HG03045 (cell line): Measurements from ENCODE around the gene MN1.
"Not testable (repeated sequence)": the region's sequence is repeated elsewhere in the genome, so short reads cannot be mapped to it uniquely, and the experiment has no call there.

Source experiments
- ATAC-seq: cut with Tn5 transposase; IDR thresholded peaks from one replicate; pipeline ENCODE4 v1.9.1; 2021; ENCODE audit warnings: mild to moderate bottlenecking, moderate library complexity; ENCODE audit not compliant: unreplicated experiment

Gene MN1

DNA sequence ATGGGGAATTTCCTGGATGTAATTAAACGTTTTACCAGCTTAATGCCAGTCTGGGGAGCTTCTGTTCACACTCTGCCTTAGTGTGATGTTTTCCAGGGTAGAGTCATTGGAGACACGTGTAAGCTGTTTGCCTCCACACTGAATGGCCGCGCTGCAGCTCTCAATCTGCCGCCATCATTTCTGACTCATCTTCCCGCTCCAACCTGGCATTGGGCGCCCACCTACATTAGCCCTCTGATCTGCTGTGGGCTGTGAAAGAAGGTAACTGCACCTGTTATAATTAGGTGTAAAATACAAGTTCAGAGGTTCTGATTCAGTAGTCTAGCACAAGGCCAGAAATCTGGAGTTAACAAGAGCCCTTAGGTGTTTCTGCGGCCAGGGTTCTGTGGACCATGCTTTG is 54.6 kb downstream of the MN1 start:
- no peak for ATAC-seq

- no peak for ATAC-seq
Observed at GRCh38 chr22:27745809-27746208, 55.7 kb downstream of the MN1 start.

- no peak for ATAC-seq
Observed at GRCh38 chr22:27745154-27745553, 56.4 kb downstream of the MN1 start.

GRCh38 chr22:27744078-27744477 is 57.5 kb downstream of the MN1 start:
- not testable (repeated sequence) for ATAC-seq

- no peak for ATAC-seq
Observed at GRCh38 chr22:27740202-27740748, 61.3 kb downstream of the MN1 start.

GRCh38 chr22:27737521-27737920 is 64.0 kb downstream of the MN1 start:
- no peak for ATAC-seq

- ATAC-seq = no peak
Observed at GRCh38 chr22:27734066-27734465, 67.5 kb downstream of the MN1 start.

DNA sequence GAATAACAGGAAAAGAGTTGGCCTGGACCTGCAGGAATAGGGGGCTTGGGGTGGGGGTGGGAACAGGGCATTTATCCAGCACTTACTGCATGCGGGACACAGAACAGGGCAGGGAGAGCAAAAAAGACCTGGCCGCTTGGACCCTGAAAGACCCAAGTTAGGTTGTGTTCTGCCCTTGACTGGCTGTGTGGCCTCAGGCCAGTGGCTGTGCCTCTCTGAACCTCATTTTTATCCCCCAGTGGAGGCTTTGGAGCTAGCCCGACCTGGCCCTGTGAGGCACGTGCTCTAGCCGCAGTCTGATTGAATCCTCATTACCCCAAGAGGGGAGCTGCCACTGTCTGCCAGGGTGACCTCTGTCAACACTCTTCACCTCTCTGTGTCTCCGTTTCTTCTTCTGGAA is 68.7 kb downstream of the MN1 start:
- no peak for ATAC-seq

DNA sequence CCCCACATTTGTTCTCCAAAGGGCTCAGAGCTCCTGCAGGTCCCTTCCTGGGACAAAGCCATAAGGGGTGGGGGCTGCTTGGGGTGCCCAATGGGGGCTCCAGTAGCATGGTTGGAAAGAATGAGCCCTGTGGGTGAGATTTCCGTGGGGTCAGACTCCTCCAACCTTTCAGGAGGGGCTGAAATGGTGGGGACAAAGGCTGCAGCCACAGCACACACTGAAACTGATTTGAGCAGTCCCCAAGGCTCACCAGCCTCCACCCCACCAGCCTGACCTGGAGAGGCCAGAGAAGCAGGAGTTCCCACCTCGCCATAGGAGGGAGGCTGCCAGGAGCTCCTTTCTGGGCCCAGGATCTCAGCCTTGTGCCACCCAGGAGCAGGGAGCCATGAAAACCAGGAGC is 69.2 kb downstream of the MN1 start:
- no peak for ATAC-seq

DNA sequence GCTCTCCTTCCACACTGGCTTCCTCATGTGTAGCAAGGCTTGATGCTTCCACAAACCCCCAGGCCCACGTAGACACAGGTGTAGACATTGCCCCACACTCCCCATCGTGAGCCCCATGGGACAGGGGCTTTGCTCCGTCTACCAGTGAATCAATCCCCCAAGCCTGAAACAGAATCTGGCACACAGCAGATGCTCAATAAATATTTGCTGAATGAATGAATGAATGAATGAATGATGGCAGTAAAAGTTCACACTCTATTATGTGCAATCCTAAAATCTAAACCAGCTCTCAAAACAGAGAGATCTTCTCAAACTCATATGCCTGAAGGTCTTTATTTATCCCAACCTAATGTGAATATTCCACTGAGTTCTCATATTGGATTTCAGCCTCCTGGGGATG is 69.9 kb downstream of the MN1 start:
- no peak for ATAC-seq

DNA sequence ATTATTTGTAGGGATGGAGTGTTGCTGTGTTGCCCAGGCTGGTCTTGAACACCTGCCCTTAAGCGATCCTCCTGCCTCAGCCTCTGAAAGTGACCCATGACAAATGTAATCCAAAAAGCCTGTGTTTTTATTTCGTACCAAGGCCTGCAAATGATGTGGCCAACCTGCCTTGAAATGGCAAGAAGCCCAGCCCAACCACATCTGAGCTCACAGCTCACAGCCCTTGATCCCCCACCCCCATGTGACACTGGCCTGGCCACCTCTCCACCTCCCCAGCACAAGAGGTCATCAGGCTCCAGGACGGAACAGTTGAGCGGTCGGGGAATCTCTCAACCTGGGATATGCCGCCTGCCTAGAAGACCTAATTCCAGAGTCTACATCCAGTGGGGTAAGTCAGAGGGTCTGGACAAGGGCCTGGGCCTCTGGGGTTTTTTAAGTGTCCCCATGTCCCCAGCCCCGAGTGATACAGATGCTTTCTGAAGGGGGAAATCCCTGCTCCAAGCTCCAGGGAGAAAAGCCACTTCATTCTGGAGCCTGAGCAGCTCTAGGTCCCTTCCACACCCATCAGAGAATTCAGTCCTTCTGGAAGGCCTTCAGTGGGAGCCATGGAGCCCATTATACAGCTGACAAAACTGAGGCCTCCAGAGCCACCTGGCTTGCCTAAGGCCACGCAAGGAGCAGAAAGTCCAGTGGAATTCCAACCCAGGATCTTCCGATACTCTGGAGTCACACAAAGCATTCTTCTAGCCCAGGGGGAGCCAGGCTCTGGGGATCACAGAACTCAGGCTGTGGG is 70.7 kb downstream of the MN1 start:
- no peak for ATAC-seq

DNA sequence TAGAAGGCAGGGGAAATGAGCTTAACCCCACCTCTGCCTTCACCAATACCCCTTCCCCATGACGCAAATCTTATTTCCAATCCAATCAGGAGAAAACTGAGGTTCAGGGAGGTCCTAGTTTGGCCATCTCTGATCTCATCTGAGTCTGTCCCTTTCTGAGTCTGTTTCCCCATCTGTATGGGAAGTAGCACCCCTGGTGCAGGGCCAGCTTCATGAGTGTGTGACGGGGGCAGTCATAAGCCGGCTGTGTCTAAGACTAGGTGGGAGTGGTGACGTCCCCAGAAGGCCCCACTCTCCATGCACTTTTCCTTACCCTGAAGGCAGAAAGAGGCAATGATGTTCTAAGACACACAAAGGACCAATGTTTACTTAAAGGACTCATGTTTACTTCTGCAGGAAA is 72.3 kb downstream of the MN1 start:
- no peak for ATAC-seq

DNA sequence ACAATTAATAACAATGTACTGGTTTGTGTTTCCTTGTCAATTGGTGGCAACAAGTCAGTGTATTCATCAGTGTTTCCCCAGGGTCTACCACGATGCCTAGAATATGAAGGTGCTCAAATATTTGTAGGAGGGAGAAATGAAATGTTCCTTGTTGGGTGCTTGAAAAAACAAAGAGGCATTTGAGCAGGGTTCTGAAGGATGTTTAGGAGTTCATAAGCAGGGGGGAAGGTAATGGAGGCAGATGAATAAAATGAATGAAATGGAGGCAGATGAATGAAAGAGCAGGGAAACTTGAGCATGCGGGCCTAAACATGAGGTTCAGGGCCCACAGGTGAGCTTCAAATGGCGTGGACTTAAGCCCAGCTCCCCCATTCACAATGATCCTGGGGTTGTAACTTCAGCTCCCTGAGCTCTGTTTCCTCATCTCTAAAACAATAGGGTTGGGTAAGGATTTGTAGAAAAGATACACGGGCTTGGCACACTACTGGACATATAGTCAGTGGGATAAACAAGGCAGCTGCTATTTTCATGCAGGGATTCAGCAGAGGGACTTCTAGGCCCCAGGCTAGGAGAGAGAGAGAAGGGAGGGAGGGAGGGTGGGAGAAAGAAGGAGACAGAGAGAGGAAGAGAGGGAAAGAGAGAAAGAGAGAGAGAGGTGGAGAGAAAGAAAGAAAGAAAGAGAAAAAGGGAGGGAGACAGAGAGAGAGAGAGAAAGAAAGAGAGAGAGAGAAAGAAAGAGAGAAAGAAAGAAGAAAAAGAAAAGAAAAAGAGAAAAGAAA is 73.7 kb downstream of the MN1 start:
- ATAC-seq = no peak

DNA sequence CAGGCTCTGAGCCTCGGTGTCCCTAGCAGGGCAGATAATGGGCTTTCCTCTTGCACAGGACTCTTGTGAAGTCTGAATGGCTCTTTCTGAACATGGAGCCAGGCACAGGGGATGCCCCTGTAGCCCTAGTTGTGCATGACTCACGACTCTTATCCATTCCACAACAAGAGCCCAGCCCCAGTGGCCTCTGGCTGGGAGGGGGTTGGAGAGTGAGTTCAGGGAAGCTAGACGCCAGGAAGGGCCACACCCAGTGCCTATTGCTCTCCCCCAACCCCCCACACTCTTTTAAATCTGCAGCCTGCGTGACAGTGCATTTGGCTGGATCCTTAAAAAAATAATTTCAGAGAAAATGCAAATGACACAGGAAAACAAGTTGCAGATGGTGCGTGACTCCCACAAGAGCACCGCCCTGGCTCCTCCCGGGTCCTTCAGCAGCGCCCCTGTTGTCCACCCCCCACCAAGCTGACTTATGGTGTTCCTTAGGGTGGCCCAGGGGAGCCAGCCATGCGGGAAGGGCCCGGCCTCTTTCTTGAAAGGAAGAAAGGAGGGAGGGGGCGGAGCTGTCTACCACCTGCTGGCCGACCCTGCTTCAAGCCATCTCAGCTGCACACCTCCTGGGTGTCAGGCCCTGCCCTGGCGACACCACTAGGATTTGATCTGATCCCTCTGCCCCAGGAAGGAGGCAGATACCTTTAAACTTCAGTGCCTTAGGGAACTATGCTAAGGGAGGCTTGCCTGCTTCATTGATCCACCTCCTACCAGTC is 74.7 kb downstream of the MN1 start:
- no peak for ATAC-seq

DNA sequence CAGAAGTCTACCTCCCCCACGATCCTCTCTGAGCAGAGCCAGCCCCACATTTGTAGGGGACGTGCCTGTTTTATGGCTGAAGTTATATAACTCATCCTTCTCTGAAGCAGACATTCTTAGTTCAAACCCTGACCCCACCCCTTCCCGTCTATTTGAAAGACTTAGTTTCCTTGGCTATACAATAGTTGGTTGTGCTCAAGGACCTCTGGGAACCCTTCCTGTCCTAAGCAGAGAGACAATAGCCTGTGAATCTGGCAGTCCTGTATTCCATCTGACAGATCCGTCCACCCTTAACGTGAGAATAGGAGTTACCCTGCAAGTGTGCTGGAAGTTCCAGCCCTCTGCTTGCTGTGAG is 75.2 kb downstream of the MN1 start:
- ATAC-seq = no peak

DNA sequence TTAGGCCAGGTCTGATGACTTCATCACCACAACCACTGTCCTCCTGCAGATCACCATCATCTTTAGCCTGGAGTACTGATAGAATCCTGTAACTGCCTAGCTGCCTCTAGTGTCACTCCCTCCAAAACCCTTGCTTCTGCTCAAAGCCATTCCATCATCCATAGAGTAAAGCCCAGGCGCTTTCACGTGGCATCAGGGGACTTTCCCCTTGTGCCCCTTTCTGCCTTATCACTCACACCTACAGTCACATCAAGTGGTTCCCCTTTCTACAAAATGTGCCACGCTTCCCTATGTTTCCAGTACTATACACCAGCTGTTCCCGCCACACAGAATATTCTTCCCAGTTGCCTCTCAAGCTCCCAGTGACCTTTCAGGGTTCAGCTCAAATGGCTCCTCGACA is 75.9 kb downstream of the MN1 start:
- no peak for ATAC-seq

- ATAC-seq = no peak
Observed at GRCh38 chr22:27724709-27725108, 76.8 kb downstream of the MN1 start.

GRCh38 chr22:27724157-27724556 is 77.4 kb downstream of the MN1 start:
- no peak for ATAC-seq

- no peak for ATAC-seq
Observed at GRCh38 chr22:27723708-27724107, 77.8 kb downstream of the MN1 start.

DNA sequence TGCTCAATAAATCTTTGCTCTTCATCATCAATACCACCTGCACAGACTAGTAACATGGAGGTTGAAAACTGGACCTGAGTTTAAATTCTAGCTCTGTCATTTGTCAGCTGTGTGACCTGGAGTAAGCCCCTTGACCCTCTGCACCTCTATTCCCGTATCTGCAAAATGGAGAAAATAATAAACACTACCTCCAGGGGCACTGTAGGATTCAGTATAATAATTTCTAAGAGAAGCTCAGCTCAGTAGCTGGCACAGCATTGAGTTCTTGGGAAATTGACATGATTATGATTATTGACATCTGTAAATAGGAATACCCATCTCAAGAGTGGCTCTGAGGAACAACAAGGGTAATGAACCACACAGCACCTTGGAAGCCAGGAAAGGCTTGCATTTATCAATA is 78.4 kb downstream of the MN1 start:
- no peak for ATAC-seq

DNA sequence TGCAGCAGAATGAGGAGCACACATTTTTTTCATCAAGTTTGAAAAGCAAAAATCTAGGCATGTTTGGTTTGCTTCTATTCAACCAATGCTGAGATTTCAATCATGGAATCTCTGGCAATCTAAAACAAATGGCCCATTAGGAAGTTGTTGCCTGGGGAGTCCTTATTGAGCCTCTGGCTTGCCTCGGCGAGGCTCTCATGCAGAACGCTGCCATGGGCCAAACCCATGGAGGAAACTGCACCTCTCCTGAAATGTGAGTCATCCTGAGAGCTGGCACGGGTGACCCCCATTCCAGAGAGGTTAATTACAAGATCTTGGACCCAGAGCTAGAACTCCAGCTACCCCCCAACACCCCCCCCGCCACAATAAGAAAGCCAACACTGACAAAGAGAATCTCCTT is 80.7 kb downstream of the MN1 start:
- no peak for ATAC-seq
